HEK293T (cell line): ENCODE measurements around the gene MCF2L.

Source experiments
- ARNT ChIP-seq: fragments of 450-650 bp; IDR thresholded peaks from 2 replicates; pipeline ENCODE4 v1.6.1; 2017; ENCODE audit warnings: mild to moderate bottlenecking
- ELF4 ChIP-seq: fragments of 450-650 bp; IDR thresholded peaks from 2 replicates; pipeline ENCODE4 v1.6.1; 2017; ENCODE audit warnings: antibody characterized with exemption
- FOXA1 ChIP-seq: fragments of 450-650 bp; IDR thresholded peaks from 2 replicates; pipeline ENCODE4 v1.6.1; 2016; ENCODE audit warnings: mild to moderate bottlenecking
- FOXK2 ChIP-seq: fragments of 450-650 bp; IDR thresholded peaks from 2 replicates; pipeline ENCODE4 v1.6.1; 2016; ENCODE audit warnings: mild to moderate bottlenecking

DNA sequence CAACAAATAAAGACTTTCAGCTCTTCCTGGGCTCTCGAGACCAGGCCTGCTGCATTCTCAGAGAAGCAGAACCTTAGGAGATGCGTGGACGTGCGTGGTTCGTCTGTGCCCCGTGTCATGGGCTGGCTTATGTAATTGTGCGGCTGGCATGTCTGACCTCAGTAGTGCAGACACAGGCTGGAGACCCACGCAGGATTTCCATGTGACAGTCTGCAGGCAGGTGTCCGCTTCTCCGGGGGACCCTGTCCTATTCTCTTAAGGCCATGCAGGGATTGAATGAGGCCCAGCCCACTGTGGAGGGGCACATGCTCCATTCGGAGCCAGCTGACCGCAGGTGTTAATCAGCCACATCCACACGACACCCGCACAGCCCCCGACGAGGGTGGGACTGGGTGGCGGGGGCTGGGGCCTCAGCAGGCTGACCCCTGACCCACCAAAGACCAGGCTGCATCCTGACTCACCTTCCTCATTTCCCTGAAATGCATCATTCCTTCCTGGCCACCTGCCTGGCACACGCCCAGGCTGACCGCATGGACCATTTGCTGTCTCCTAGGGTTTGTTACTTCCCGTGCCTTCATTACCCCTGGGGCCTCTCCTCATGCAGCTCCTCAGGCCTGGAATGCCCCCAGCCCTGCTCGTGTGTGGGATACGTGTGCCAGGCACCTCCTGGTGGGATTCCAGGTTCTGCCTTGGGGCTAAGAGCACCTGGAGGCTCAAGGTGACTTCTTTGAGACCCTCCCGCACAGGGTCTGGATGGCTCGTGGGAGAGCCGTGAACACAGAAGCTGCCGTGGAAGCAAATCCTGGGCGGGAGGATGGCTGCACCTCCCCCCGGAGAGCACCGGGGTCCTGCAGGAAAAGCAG is 10.7 kb upstream of the MCF2L start:
- TF ChIP-seq ELF4, result no peak
- no peak for TF ChIP-seq FOXA1
- TF ChIP-seq FOXK2, result no peak
- TF ChIP-seq ARNT, result no peak
